Measurements from ENCODE around the gene LZIC.

LZIC gene

GRCh38 chr1:9910076-9910422 is 33.1 kb downstream of the LZIC start, which contains the start of gene CTNNBIP1:
TSS of gene CTNNBIP1 (minus strand) at chr1:9910269. CDS start at chr1:9872064, 38,205 bp downstream.
- DNase-seq: no peak

- no peak for DNase-seq
Observed at GRCh38 chr1:9909234-9910046, 33.8 kb downstream of the LZIC start.

GRCh38 chr1:9908871-9909233 is 34.3 kb downstream of the LZIC start:
- no peak for DNase-seq

- no peak for DNase-seq
Observed at GRCh38 chr1:9907441-9907840, 35.8 kb downstream of the LZIC start.

GRCh38 chr1:9906466-9906865 is 36.7 kb downstream of the LZIC start:
- DNase-seq: no peak

GRCh38 chr1:9905010-9905409 is 38.2 kb downstream of the LZIC start:
- no peak for DNase-seq

GRCh38 chr1:9904596-9904995 is 38.6 kb downstream of the LZIC start:
- no peak for DNase-seq

- DNase-seq: no peak
Observed at GRCh38 chr1:9903801-9904527, 39.2 kb downstream of the LZIC start.

- DNase-seq: no peak
Observed at GRCh38 chr1:9902060-9902452, 41.1 kb downstream of the LZIC start.

GRCh38 chr1:9901148-9902059 is 41.8 kb downstream of the LZIC start:
- no peak for DNase-seq

GRCh38 chr1:9900142-9901043 is 42.8 kb downstream of the LZIC start:
- peak; percentile 69 for DNase-seq

- no peak for DNase-seq
Observed at GRCh38 chr1:9894115-9894514, 49.1 kb downstream of the LZIC start.

GRCh38 chr1:9892563-9893528 is 50.3 kb downstream of the LZIC start:
- DNase-seq: peak; percentile 83

- no peak for DNase-seq
Observed at GRCh38 chr1:9891207-9891606, 52.0 kb downstream of the LZIC start.

GRCh38 chr1:9890224-9890731 is 52.9 kb downstream of the LZIC start:
- DNase-seq: no peak

GRCh38 chr1:9889411-9889810 is 53.8 kb downstream of the LZIC start:
- no peak for DNase-seq

GRCh38 chr1:9888886-9889285 is 54.3 kb downstream of the LZIC start:
- no peak for DNase-seq

GRCh38 chr1:9887070-9887469 is 56.1 kb downstream of the LZIC start:
- no peak for DNase-seq

GRCh38 chr1:9886092-9886742 is 57.0 kb downstream of the LZIC start:
- no peak for DNase-seq

GRCh38 chr1:9884805-9885204 is 58.4 kb downstream of the LZIC start:
- DNase-seq: no peak

All from GF-D8 (cell line).